Endometrial microvascular endothelial cells (primary cell): Measurements from ENCODE around the gene KRTAP10-3. TPM values are rescaled to one million over a fixed set of nuclear protein-coding genes. Genes with fewer than 3 reads are reported as not detected.
"Not testable (repeated sequence)": the region's sequence is repeated elsewhere in the genome, so short reads cannot be mapped to it uniquely, and the experiment has no call there.

Source experiments
- in situ Hi-C: cut with HindIII; loops from 2 replicates; pipeline ENCODE4 v1.10.0; 2017; ENCODE audit warnings: low sequenced_read_pairs, low pct_unique_long_range_greater_than_20kb; ENCODE audit errors: inconsistent ontology term
- total RNA-seq: library from RNA; depleted of rRNA; stranded (reverse); fragments of >200 nt; gene quantifications from one replicate; pipeline ENCODE4 v1.2.3, GENCODE V29; 2015; ENCODE audit errors: inconsistent ontology term

Gene KRTAP10-3, protein sequence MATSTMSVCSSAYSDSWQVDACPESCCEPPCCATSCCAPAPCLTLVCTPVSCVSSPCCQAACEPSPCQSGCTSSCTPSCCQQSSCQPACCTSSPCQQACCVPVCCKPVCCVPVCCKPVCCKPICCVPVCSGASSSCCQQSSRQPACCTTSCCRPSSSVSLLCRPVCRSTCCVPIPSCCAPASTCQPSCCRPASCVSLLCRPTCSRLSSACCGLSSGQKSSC
- not detected for total RNA-seq

DNA sequence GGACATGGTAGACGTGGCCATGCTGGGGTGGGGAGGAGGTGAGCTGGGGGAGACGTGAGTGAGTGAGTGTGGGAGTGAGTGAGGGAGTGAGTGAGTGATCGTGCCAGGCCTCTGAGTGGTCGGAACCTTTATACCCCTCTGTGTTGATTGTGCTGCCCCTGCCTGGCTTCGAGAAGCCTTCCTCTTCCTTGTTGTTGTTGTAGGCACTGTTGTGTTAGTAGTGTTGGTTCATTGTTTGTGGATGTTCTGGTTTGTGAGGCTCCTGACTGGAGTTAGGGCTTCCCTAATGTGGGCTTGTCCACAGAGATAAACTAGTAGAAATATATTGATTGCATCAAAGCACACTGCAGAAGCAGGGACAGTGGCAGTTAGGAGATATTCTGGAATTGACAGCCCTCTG is at the start of gene KRTAP10-3:
Gene KRTAP10-3 (minus strand): TSS at position 101 of the 400 bp plus-strand sequence. CDS start 80 bp downstream, at position 21.
- in situ Hi-C loops, result no loop called here

DNA sequence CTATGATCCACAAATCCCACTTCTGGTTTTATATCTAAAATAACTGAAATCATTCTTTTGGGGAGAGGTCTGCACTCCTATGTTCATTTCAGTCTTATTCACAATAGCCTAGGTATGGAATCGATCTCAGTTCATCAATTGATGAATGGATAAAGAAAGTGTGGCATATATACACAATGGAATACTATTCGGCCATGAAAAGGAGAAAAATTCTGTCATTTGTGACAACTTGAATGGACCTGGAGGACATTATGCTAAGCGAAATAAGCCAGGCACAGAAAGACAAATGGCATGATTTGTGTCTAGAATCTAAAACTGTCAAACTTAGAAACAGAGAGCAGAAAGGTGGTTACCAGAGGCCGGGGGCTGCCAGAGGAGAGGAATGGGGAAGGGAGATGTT is 47.9 kb upstream of the KRTAP10-3 start:
- in situ Hi-C loops, result no loop called here

- in situ Hi-C loops, result no loop called here
Measured at GRCh38 chr21:44603911-44604310, 45.3 kb upstream of the KRTAP10-3 start.

DNA sequence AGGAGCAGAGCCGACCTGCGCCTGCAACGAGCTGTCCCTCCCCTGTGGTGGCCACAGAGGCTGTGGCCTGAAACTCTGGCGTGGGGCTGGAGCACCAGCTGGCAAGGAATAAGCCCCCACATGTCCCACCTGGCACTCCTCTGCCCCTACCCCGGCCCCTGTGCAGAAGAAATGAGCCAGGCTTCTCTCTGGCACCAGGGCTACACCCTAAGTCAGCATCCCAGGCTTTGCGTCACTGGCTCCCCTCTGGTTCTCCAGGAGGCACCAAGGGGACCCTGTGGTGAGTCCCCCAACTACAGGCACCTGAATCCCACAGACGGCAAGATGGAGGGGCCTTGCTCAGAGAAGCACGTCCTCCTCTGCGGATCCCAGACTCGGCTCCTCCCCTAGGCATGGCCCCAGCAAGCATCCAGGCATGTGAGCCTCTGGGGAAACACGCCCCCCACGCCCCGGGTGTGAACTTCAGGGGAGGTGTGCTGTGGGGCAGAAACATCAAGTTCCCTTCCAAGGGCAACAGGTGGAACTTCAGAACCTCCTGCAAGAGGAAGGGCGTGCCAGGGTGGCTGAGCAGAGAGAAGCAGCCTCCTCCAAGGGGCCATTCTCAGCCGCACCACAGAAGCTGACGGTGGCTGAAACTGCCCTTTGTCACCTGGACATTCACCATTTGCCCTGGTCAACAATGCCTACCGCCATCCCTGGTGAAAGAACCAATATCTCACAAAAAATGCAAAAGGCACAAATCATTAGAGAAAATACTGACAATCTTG is 44.7 kb upstream of the KRTAP10-3 start:
- in situ Hi-C loops, result no loop called here

GRCh38 chr21:44602463-44602850 is 43.9 kb upstream of the KRTAP10-3 start:
- in situ Hi-C loops, result no loop called here

GRCh38 chr21:44601596-44602462 is 43.2 kb upstream of the KRTAP10-3 start:
- in situ Hi-C loops, result no loop called here

- in situ Hi-C loops, result not testable (repeated sequence)
Measured at GRCh38 chr21:44601091-44601490, 42.5 kb upstream of the KRTAP10-3 start.

DNA sequence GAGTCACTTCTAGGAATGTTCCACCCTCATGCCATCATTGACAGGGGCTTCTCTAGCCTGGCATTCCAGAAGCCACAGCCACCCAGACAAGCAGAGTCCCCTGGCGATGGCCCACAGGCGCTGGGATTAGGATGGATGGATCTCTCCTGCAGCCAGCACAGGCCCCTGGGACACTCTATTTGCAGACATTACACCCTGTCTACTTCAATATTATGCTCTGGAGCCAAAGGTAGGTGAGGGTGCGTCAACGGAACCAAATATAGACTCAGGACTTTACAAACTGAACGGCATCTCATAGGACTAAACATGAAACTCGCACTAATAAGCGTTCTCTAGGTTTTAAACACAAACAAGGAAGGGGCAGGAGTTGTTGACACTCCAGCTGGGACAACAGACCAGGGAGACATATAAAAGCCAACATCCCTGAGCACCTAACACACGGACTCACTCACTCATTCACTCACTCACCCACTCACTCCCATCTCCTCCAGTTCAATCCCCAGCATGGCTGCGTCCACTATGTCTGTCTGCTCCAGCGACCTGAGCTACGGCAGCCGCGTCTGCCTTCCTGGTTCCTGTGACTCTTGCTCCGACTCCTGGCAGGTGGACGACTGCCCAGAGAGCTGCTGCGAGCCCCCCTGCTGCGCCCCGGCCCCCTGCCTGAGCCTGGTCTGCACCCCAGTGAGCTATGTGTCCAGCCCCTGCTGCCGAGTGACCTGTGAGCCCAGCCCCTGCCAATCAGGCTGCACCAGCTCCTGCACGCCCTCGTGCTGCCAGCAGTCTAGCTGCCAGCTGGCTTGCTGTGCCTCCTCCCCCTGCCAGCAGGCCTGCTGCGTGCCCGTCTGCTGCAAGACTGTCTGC is 41.8 kb upstream of the KRTAP10-3 start, which contains the start of gene KRTAP10-7:
Gene KRTAP10-7 (plus strand): TSS at position 480 of the 861 bp plus-strand sequence. CDS start 25 bp downstream, at position 505.
- in situ Hi-C loops, result not testable (repeated sequence)

DNA sequence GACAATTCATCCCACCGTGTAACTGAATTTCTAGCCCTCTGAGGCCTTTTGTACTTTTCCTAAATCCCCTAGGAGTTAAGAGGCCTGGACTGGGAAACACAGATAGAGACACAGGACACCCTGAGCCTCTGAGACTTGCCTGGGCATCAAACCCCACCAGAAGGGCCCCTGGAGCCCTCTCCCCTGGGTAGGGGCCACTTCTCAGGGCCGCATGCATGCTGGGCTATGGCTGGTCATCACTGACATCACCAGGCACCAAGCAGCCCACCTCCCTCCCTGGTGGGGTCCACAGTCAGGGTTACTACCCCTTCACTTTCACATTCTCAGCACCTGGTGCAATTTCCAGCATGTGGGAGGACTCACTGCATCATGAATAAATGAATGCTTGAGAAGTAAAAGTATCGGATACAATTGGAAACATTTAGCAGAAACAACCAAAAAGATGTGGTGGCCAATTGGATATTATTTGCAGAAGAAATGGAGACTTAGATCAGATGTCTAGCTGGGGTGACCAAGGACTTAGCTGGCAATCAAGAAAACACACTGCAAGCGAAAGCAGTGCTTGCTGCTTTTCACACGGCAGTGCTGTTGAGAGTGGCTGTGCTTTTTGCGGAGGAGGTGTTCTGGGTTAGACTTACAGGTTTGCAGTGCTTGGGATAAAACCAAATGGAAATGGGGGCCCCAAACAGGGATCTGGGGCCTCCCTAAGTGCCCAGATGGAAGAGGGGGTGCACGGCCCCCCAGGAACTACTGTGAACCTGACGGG is 40.9 kb upstream of the KRTAP10-3 start:
- in situ Hi-C loops, result no loop called here

DNA sequence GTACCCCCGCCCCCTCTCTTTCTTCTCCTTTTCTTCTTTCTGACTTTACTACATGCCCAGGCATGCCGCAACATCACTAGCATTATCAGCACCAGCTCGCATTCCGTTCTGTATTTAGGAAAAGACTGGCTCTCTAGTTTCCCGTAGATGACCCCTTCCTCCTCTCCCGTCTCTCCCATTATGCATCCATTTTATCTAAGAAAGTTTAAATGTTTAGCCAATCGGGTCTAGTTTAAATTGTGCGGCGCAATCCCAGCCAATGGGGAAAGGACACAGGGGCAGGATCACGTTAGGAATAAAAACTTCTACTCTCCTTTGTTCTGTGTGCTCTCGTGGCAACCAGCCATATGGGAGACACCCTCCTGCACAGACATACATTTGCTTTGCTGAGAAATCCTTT is 39.5 kb upstream of the KRTAP10-3 start:
- in situ Hi-C loops, result no loop called here

- in situ Hi-C loops, result no loop called here
Measured at GRCh38 chr21:44596068-44596725, 37.6 kb upstream of the KRTAP10-3 start.

- in situ Hi-C loops, result no loop called here
Measured at GRCh38 chr21:44595524-44595923, 36.9 kb upstream of the KRTAP10-3 start.

GRCh38 chr21:44594406-44594916 is 35.9 kb upstream of the KRTAP10-3 start:
- in situ Hi-C loops, result no loop called here

DNA sequence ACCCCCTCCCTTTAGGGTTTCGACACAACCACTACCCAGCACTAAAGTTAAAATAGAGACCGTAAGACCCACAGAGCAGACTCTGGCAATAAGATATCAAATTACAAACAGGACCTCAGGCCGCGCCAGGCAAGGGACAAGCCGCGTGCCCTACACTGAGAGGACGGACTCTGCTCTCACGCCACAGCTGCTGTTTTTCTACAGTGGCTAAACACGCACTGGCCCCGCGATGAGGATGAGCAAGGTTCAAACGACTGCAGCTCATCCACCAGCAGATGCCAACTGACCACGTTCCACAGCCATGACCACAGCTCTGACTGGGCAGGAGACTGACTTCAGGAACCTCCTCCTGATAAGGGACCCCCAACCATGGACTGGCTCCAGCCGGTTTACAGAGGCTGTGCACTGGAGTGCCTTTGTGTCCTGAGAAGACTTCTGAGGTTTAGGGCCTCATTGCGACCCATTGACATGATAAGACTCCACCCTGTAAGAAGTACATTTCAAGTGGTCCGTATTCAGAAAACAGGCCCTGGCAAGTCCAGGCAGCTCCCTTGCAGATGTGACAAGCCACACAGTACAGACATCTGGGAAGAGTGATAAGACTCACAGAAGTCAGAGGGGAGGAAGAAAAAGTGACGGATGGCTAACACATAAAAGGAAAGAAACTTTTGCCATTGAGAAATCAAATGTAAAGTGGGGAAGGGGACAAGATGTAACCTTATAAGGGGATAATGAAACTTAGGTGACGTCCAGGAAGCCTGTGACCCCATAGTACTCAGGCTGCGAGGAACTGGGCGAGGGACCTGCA is 35.2 kb upstream of the KRTAP10-3 start:
- in situ Hi-C loops, result no loop called here

- in situ Hi-C loops, result no loop called here
Measured at GRCh38 chr21:44592446-44593311, 34.1 kb upstream of the KRTAP10-3 start, which contains the start of gene KRTAP10-6. Gene KRTAP10-6 (minus strand): TSS chr21:44592505. CDS start chr21:44592484, 21 bp downstream.
